Kasumi-1 (cell line): ENCODE measurements around the gene PPP2R3C.
"Not testable (repeated sequence)": the region's sequence is repeated elsewhere in the genome, so short reads cannot be mapped to it uniquely, and the experiment has no call there.

Source experiments
- DNase-seq, 2 experiments: peaks; one replicate each; lab custom pipeline; 2025; lab: John Stamatoyannopoulos, UW

Gene PPP2R3C

GRCh38 chr14:35124127-35124526, 2.3 kb upstream of the PPP2R3C start:
- no peak for DNase-seq

DNA sequence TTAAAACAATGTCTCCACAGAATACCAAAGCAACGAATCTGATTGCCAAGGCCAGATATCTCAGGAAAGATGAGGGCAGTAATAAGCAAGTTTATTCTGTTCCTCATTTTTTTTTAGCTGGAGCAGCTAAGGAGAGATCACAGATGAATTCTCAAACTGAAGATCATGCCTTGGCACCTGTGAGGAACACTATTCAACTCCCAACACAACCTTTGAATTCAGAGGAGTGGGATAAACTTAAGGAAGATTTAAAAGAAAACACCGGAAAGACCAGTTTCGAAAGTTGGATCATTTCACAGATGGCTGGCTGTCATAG, 1.6 kb upstream of the PPP2R3C start:
- no peak for DNase-seq

DNA sequence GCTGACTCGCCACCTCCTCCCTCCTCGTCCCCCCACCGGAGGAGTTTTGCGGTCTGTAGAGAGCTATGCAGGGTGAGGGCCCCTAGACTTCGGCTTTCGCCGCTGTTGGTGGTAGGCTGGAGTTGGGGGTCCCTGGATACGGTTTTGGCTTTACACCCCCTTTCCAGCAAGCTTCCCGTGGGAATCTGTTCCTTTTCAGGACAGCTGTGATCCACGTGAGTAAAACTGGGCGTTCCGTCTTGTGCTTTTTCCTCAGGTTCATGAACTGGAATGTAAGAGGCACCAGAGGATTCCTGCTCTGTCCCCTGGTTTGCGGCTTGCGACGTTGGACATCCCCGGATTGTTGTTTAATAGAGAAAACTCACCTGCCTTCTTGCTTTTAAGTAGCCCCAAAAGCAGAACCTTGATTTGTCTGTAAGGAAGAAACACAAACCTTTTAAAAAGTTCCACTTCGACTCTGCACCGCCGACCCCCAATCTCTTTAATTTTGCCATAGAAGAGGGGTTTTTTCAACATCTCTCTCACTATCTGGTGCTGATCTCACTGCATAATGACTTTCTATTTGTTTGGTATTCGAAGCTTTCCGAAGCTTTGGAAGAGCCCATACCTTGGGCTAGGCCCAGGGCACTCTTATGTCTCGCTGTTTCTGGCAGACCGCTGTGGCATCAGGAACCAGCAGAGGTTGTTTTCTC, 1.1 kb upstream of the PPP2R3C start:
- DNase-seq, result peak; percentile 52 to 60

DNA sequence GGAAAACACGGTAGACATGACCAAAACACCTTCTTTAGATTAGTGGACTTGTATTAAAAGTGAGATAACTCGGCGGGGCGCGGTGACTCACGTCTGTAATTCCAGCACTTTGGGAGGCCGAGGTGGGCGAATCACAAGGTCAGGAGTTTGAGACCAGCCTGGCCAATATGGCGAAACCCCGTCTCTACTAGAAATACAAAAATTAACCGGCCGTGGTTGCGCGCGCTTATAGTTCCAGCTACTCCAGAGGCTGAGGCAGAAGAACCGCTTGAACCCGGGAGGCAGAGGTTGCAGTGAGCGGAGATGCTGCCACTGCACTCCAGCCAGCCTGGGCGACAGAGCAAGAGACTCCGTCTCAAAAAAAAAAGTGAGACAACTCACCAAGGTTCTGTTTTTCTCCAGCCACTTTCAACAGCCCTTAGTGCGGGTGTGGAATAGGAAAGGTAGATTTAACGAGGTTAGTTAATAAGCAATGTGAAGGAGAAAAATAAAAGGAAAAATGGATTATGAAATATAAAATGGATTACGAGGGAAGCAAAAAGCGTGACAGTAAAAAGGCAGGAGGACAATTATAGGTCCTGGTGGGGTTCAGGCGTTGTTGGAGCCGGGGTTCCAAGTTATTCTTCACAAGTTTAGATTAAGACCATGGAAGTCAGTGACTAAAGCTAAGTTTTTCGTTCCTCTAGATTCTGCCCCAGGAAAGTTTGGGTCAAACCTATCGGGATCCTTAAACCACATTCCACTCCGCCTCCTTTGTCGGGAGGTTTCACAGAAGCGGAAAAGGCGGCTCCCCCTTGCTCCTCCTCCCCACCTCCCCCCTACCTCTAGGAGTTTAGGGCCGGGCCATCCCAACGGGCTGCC, 534 bp downstream of the PPP2R3C start:
- DNase-seq, result peak; percentile 70 to 80

DNA sequence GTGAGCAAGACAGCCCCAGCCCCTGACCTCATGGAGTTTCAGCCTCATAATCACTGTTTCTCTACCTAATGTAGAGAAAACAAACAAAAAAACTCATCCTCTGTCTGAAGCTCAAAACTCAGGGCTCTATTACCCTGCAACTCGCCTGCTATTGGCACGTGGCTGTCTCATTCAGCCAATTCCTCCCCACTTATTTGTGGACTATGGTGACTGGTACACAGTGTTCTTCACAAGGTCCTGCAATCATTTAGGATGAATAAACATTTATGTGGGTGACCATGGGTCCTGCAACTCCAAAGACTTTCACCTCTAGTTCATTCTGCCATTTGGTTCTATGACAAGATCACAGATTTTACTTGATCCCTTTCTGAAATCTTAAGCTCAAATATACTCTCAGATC, 4.7 kb downstream of the PPP2R3C start:
- no peak for DNase-seq

DNA sequence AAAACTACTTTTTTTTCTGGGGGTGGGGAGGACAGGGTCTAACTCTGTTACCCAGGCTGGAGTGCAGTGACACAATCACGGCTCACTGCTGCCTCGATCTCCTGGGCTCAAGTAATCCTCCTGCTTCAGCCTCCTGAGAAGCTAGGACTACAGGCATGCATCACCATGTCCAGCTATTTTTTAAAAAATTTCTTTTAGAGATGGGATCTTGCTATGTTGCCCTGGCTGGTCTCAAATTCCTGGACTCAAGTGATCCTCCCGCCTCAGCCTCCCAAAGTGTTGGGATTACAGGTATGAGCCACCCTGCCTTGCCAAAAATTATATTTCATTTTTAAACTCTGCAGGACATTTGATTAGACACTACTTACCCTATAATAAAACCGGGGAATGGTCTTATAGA, 5.5 kb downstream of the PPP2R3C start:
- no peak for DNase-seq

GRCh38 chr14:35114036-35114435, 7.8 kb downstream of the PPP2R3C start:
- no peak for DNase-seq

GRCh38 chr14:35113308-35113950, 8.4 kb downstream of the PPP2R3C start:
- DNase-seq, result no peak

DNA sequence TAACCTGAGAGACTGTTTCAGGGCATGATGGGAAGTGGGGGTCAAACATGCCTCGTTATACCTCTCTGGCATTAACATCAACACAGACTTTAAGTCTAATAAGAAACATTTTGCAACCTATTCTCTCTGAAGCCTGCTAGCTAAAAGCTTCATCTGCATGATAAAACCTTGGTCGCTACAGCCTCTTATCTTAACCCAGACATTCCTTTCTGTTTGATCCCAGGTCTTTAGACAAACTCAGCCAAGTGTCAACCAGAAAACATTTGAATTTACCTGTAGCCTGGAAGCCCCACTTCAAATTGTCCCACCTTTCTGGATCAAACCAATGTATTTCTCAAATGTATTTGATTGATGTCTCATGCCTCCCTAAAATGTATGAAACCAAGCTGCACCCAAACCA, 9.1 kb downstream of the PPP2R3C start:
- DNase-seq, result no peak

DNA sequence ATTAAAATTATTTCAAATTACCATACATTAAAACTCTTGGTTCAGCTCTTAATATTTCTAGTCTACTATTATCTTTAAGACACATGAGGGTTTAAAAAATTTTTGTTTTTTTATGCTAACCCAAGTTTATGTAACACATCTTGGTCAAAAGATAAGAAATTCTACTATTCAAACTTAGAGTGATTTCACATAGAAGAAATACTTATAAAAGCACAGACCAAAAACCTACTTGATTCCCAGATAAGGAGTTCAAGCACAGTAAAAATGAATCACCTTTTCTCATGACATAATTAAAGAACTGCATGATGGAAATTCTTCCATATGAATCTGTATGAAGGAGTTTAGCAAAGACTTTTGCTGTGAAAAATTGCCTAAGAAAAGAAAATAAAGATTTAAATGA, 13.9 kb downstream of the PPP2R3C start:
- DNase-seq, result no peak

DNA sequence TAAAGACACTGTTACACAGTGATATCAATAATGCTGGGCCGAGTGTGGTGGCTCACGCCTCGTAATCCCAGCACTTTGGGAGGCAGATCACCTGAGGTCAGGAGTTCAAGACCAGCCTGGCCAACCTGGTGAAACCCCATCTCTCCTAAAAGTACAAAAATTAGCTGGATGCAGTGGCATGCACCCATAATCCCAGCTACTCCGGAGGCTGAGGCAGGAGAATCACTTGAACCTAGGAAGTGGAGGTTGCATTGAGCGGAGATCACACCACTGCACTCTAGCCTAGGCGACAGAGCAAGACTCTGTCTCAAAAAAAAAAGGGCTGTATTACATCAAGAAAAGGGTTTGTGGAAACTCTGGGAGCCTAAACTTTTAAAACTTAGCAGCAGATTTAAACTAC, 27.1 kb downstream of the PPP2R3C start:
- DNase-seq, result not testable (repeated sequence)

- no peak for DNase-seq
These were observed 33.3 kb downstream of the PPP2R3C start for GRCh38 chr14:35088514-35088913.

- DNase-seq, result no peak
These were observed 36.3 kb downstream of the PPP2R3C start for GRCh38 chr14:35085441-35085840.

GRCh38 chr14:35083530-35084150, 38.1 kb downstream of the PPP2R3C start:
- no peak for DNase-seq

DNA sequence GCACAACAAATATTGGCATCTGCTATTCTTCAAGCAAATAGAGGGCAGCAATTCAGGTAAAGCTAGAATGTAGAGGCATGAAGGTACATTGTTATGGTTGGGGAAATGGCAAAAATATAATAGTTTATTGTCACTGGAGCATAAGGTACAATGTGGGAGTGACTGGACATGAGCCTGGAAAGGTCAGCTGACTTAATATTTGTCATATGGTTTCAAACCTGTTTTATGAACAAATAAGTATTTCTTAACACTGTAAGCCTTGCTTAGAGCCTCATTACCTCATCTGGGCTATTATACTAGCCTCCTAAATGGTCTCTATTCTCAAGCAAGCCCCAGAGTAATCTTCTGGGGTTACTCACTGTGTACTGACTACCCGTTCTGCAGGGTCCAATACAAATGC, 42.0 kb downstream of the PPP2R3C start:
- no peak for DNase-seq

DNA sequence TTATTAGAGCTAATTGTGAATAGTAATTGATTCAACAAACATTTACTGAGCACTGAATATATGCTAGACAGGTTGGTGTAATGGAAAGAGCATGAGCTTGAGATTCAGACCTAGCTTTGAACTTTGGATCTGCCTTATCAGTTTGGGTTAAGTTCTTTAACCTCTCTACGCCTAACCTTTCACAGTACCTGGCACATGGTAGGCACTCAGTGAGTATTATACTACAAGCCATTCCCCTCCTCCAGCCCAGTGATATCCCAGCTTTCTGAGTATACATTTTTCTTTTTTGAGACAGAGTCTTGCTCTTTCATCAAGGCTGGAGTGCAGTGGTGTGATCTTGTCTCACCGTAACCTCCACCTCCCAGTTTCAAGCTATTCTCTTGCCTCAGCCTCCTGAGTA, 43.7 kb downstream of the PPP2R3C start:
- DNase-seq, result no peak

GRCh38 chr14:35073486-35073885, 48.3 kb downstream of the PPP2R3C start:
- no peak for DNase-seq

DNA sequence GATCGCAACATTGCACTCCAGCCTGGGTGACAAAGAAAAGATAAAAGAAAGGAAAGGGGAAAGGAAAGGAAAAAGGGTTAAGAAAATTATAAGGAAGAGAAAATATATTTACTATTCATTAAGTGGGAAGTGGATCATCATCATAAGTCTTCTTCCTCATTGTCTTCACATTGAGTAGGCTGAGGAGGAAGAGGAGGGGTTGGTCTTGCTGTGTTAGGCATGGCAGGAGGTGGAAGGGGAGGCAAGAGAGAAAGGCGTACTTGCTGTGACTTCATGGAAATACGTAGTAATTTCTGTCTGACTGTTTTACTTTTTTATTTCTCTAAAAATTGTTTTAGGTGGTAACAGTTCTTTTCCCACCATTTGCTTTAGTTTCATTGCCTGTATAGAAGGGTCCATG, 49.6 kb downstream of the PPP2R3C start:
- DNase-seq, result no peak

DNA sequence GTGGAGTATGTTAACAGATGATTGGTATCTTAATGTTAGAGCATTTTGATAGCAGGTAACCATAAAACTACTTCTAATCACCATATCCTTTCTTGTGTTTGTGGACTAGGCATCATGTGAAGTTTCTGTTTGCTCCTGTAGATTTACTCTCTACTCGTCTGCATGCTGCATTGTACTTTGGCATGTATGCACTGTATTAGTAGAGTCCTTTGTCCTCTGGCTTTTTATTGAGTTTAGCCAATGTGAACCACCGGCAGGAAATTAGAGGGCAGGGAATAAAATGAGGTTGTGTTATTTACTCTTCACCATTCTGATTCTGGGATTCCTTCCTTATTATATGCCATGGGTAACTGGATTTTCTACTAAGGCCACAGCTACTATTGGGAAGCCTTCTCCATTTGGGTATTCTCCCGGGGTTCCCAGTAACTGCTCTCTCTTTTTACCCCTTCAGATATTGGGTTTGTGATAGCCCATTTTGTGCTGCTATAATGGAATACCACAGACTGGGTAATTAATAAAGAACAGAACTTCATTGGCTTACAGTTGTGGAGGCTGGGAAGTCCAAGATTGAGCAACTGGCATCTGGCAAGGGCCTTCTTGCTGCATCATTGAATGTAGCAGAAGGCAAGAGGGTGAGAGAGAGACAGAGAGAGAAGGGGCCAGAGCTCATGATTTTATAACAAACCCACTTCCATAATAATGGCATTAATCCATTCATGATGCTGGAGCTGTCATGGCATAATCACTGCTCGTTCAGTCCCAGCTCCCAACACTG, 53.4 kb downstream of the PPP2R3C start:
- no peak for DNase-seq

DNA sequence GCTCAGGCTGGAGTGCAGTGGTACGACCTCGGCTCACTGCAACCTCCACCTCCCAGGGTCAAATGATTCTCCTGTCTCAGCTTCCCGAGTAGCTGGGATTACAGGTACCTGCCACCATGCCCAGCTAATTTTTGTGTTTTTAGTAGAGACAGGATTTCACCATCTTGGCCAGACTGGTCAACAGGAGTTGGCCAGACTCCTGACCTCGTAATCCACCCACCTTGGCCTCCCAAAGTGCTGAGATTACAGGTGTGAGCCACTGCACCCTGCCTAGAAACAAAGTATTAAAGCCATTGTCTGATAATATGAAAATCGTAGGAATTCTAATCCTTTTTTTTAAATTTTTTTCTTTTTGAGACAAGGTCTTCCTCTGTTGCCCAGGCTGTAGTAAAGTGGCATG, 56.1 kb downstream of the PPP2R3C start:
- DNase-seq, result not testable (repeated sequence)

GRCh38 chr14:35061113-35061791, 60.5 kb downstream of the PPP2R3C start:
- not testable (repeated sequence) for DNase-seq
